ENCODE measurements around the gene TNIP2. TPM values are rescaled to one million over a fixed set of nuclear protein-coding genes. Genes with fewer than 3 reads are reported as not detected.

The TNIP2 gene
- total and polyA plus RNA-seq, 2 of the 13 experiments (the other 11 are each of a cell fraction or from before 2014, with no cell fraction given): 25.6 to 38.0 TPM

GRCh38 chr4:2800691-2801596 is 44.8 kb upstream of the TNIP2 start (continued):
- TF ChIP-seq ZNF430 (CRISPR knock-in tag; IDR thresholded peaks at IDR 0.05) (0 out of 2 replicates have a peak, but pooled peaks have one; percentile 80), ZIK1 (CRISPR knock-in tag; IDR thresholded peaks at IDR 0.05; ENCODE audit: borderline replicate concordance, low read depth) (no peak), KDM1A (CRISPR knock-in tag; IDR thresholded peaks at IDR 0.05) (no peak; the same call in 1 of the 2 replicates), PBX3 (CRISPR knock-in tag; IDR thresholded peaks at IDR 0.05; ENCODE audit: borderline replicate concordance) (no peak), POGZ (CRISPR knock-in tag; IDR thresholded peaks at IDR 0.05) (0 out of 2 replicates have a peak, but pooled peaks have one; percentile 45), KLF11 (CRISPR knock-in tag; IDR thresholded peaks at IDR 0.05) (peak; percentile 84), ZNF382 (CRISPR knock-in tag; IDR thresholded peaks at IDR 0.05; ENCODE audit: borderline replicate concordance) (no peak), FOXA3 (CRISPR knock-in tag; IDR thresholded peaks at IDR 0.05) (peak; percentile 67), ZNF407 (CRISPR knock-in tag; IDR thresholded peaks at IDR 0.05; ENCODE audit: not compliant biosample characterization) (no peak), HOXA7 (CRISPR knock-in tag; IDR thresholded peaks at IDR 0.05) (no peak), HINFP (CRISPR knock-in tag; IDR thresholded peaks at IDR 0.05; ENCODE audit: low read depth) (no peak), CENPBD1 (CRISPR knock-in tag; IDR thresholded peaks at IDR 0.05; ENCODE audit: borderline replicate concordance, low read depth) (no peak), GABPB1 (CRISPR knock-in tag; IDR thresholded peaks at IDR 0.05) (peak; percentile 76; the same call in 1 of the 2 replicates), TSC22D2 (CRISPR knock-in tag; IDR thresholded peaks at IDR 0.05; ENCODE audit: borderline replicate concordance) (peak; percentile 52; the same call in 1 of the 2 replicates), CERS6 (CRISPR knock-in tag; IDR thresholded peaks at IDR 0.05) (no peak)
